PC-3 (cell line): Measurements from ENCODE around the gene USP1. TPM values are rescaled to one million over a fixed set of nuclear protein-coding genes. Genes with fewer than 3 reads are reported as not detected.

Experiments
- ATAC-seq: fragments of 200-7000 bp; cut with Tn5 transposase; 2 replicates; pipeline ENCODE4 v1.9.1; 2020; ENCODE audit warnings: mild to moderate bottlenecking, moderate library complexity
- BruUV-seq: library from RNA; stranded (reverse); fragments of 400-500 nt; replicated peaks from 2 replicates; lab custom pipeline; 2021; lab: Mats Ljungman, UMichigan
- CTCF ChIA-PET: fragments of 300-600 bp; sonication (Branson Sonifier 250); formaldehyde crosslinking; loops from one replicate; lab custom pipeline; 2022; ENCODE audit warnings: antibody characterized with exemption; lab: Charles Lee
- POLR2A ChIA-PET: fragments of 300-600 bp; sonication (Branson Sonifier 250); formaldehyde crosslinking; loops from one replicate; lab custom pipeline; 2022; ENCODE audit warnings: antibody characterized with exemption; ENCODE audit not compliant: unreplicated experiment; lab: Charles Lee
- DNase-seq: peaks from one replicate; pipeline ENCODE4 v3.0.0-alpha.2; 2015
- H2AFZ ChIP-seq: fragments of 300-600 bp; sonication (generic); 2 replicates; pipeline ENCODE4 v1.6.0; 2016; ENCODE audit warnings: antibody characterized with exemption, low read length
- H3F3A ChIP-seq: fragments of 300-600 bp; sonication (generic); one replicate; pipeline ENCODE4 v1.6.0; 2017; ENCODE audit warnings: antibody characterized with exemption, low read length, control low read depth, mild to moderate bottlenecking; ENCODE audit not compliant: unreplicated experiment
- H3K27ac ChIP-seq: fragments of 300-600 bp; sonication (generic); 2 replicates; pipeline ENCODE4 v1.5.1; 2016; ENCODE audit warnings: mild to moderate bottlenecking, low read length
- H3K27me3 ChIP-seq: fragments of 300-600 bp; sonication (generic); 2 replicates; pipeline ENCODE4 v1.6.1; 2016; ENCODE audit warnings: low read length, mixed read lengths
- H3K36me3 ChIP-seq: fragments of 300-600 bp; sonication (generic); 2 replicates; pipeline ENCODE4 v1.6.1; 2016; ENCODE audit warnings: low read depth, mixed run types, low read length, mixed read lengths
- H3K4me1 ChIP-seq: fragments of 300-600 bp; sonication (generic); 2 replicates; pipeline ENCODE4 v1.5.1; 2016; ENCODE audit warnings: low read length; ENCODE audit not compliant: insufficient read depth
- H3K4me2 ChIP-seq: fragments of 300-600 bp; sonication (generic); 2 replicates; pipeline ENCODE4 v1.6.0; 2016; ENCODE audit warnings: low read length
- H3K4me3 ChIP-seq: fragments of 300-600 bp; sonication (generic); 2 replicates; pipeline ENCODE4 v1.5.1; 2016; ENCODE audit warnings: mild to moderate bottlenecking, low read length, mixed read lengths
- H3K79me2 ChIP-seq: fragments of 300-600 bp; sonication (generic); 2 replicates; pipeline ENCODE4 v1.6.1; 2017; ENCODE audit warnings: low read length, mixed read lengths
- H3K9ac ChIP-seq: fragments of 300-600 bp; sonication (generic); 2 replicates; pipeline ENCODE4 v1.6.0; 2016; ENCODE audit warnings: mild to moderate bottlenecking, low read length
- H3K9me2 ChIP-seq: fragments of 300-600 bp; sonication (generic); replicated peaks from 2 replicates; pipeline ENCODE4 v1.6.1; 2016; ENCODE audit warnings: mixed run types, low read length, mixed read lengths
- H3K9me3 ChIP-seq: fragments of 300-600 bp; sonication (generic); 2 replicates; pipeline ENCODE4 v1.6.1; 2016; ENCODE audit warnings: low read length, mixed read lengths
- H4K20me1 ChIP-seq: fragments of 300-600 bp; sonication (generic); 2 replicates; pipeline ENCODE4 v1.6.1; 2016; ENCODE audit warnings: low read length, mixed read lengths
- EZH2 ChIP-seq: fragments of 300-600 bp; sonication (generic); IDR thresholded peaks from one replicate; pipeline ENCODE4 v1.6.1; 2017; ENCODE audit warnings: antibody characterized with exemption, mild to moderate bottlenecking, low read length; ENCODE audit not compliant: unreplicated experiment
- EZH2phosphoT487 ChIP-seq: fragments of 300-600 bp; sonication (generic); IDR thresholded peaks from 2 replicates; pipeline ENCODE4 v1.6.1; 2018; ENCODE audit warnings: mild to moderate bottlenecking, antibody characterized with exemption, low read length, borderline replicate concordance
- intact Hi-C: fragments of 100-400 bp; cut with micrococcal nuclease; formaldehyde crosslinking; loops from 2 replicates; pipeline ENCODE4 v1.9.0; 2023
- total RNA-seq: library from RNA; depleted of rRNA; stranded (reverse); fragments of >200 nt; gene quantifications from 2 replicates; pipeline ENCODE4 v1.2.3, GENCODE V29; 2014
- TF ChIP-seq, protein P1 (sequence below): fragments of 300-600 bp; sonication (generic); conservative IDR thresholded peaks from 2 replicates; pipeline ENCODE4 v1.5.1; 2017; ENCODE audit warnings: antibody characterized with exemption, low read depth, mild to moderate bottlenecking, low read length

The USP1 gene
- total RNA-seq, 1 experiment from 2014 or later = 42.6 TPM

DNA sequence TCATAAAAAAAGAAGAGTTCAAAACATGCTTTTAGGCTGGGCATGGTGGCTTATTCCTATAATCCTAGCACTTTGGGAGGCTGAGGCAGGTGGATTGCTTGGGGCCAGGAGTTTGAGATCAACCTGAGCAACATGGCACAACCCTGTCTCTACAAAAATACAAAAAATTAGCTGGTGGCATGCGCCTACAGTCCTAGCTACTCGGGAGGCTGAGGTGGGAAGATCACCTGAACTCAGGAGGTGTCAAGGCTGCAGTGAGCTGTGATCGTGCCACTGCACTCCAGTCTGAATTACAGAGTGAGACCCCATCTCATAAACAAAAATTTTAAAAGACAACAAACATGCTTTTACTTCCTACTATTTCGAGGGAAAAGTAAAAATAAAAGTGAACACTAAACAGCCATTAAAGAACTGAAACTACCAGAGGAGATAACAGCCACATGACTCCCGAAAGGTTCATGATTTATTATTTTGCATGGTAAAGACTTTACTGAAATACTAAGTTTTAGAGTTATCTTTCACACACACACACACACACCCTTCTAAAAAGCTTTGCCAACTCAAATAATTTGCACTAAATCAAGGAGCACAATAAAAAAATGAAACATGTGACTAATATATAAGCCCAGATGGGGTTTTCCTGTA is 48.1 kb downstream of the USP1 start:
- Histone ChIP-seq H2AFZ (no peak overlapping the region), H3K27ac (no peak overlapping the region), H3K4me1 (no peaks in the 10 kb centered on the region), H4K20me1 (no peaks in the 10 kb centered on the region), H3K27me3 (no peaks in the 10 kb centered on the region), H3K9me3 (no peaks in the 10 kb centered on the region), H3K4me3 (no peak overlapping the region), H3K9me2 (no peaks in the 10 kb centered on the region), H3K79me2 (no peaks in the 10 kb centered on the region), H3K36me3 (peaks cover 7% of the 10 kb centered on the region; the same call in 1 of the 2 replicates), H3K9ac (no peak overlapping the region), H3F3A (no peaks in the 10 kb centered on the region), H3K4me2 (no peak overlapping the region)
- no peak for TF ChIP-seq EZH2phosphoT487
- TF ChIP-seq, protein P1, sequence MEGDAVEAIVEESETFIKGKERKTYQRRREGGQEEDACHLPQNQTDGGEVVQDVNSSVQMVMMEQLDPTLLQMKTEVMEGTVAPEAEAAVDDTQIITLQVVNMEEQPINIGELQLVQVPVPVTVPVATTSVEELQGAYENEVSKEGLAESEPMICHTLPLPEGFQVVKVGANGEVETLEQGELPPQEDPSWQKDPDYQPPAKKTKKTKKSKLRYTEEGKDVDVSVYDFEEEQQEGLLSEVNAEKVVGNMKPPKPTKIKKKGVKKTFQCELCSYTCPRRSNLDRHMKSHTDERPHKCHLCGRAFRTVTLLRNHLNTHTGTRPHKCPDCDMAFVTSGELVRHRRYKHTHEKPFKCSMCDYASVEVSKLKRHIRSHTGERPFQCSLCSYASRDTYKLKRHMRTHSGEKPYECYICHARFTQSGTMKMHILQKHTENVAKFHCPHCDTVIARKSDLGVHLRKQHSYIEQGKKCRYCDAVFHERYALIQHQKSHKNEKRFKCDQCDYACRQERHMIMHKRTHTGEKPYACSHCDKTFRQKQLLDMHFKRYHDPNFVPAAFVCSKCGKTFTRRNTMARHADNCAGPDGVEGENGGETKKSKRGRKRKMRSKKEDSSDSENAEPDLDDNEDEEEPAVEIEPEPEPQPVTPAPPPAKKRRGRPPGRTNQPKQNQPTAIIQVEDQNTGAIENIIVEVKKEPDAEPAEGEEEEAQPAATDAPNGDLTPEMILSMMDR = no peak
- no peak for TF ChIP-seq EZH2
- DNase-seq = no peak
- CTCF ChIA-PET = no interaction called here
- BruUV-seq = no TSS peak
- POLR2A ChIA-PET = no interaction called here
- no peak for ATAC-seq
- intact Hi-C loops = no loop called here

DNA sequence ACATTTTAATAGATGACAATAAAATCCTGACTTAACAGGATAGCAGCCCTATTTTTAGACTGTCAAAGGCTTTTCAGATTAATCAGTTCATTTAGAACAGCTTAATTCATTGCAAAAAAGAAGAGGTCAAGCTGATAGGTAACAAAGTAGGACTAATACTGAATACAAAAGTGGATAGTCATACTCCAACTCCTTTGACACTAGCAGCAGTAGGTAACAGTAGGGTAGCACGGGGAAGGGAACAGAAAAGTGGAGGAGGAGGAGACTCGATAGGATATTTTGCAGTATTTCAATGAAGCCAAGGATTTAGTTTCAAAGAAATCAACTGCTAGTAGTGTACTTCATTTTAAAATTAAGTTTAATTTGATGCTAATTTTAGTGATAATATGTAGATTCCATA is 51.1 kb downstream of the USP1 start:
- Histone ChIP-seq H3K36me3 (peaks cover 7% of the 10 kb centered on the region; the same call in 1 of the 2 replicates), H3K4me1 (no peaks in the 10 kb centered on the region), H4K20me1 (no peaks in the 10 kb centered on the region), H3K9me2 (no peaks in the 10 kb centered on the region), H3K9me3 (no peaks in the 10 kb centered on the region), H3K79me2 (no peaks in the 10 kb centered on the region), H2AFZ (no peak overlapping the region), H3K9ac (no peak overlapping the region), H3K27ac (no peak overlapping the region), H3K4me3 (no peak overlapping the region), H3K4me2 (no peak overlapping the region), H3F3A (no peaks in the 10 kb centered on the region), H3K27me3 (no peaks in the 10 kb centered on the region)
- ChIA-PET CTCF (no interaction called here), POLR2A (no interaction called here)
- TF ChIP-seq EZH2phosphoT487 = no peak
- TF ChIP-seq, protein P1 = no peak
- intact Hi-C loops = no loop called here
- ATAC-seq = no peak
- no TSS peak for BruUV-seq
- DNase-seq = no peak

DNA sequence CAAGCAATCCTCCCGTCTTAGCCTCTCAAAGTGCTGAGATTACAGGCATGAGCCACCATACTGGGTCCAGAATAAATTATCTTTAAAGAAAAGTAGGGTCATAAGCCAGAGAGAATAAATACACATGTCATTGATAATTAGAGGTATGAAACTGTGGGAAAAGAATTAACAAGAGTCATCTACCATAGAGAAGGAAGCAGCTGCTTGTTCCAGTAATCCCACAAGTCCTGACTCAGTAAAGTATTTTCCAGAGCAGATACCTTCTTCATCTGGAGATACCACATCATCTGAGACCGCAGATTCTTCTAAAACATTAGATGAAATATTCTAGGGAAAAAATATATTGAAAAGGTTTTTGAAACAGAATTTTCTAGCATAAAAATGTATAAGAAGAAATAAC is 55.7 kb downstream of the USP1 start:
- Histone ChIP-seq H4K20me1 (no peaks in the 10 kb centered on the region), H3K9me2 (no peaks in the 10 kb centered on the region), H3K36me3 (peaks cover 4% of the 10 kb centered on the region; the same call in 1 of the 2 replicates), H3K9ac (no peak overlapping the region), H3K27me3 (no peaks in the 10 kb centered on the region), H2AFZ (no peak overlapping the region), H3K9me3 (no peaks in the 10 kb centered on the region), H3F3A (no peaks in the 10 kb centered on the region), H3K4me1 (peaks cover 14% of the 10 kb centered on the region), H3K4me2 (no peak overlapping the region), H3K79me2 (no peaks in the 10 kb centered on the region), H3K4me3 (no peak overlapping the region), H3K27ac (no peak overlapping the region)
- TF ChIP-seq, protein P1 = no peak
- TF ChIP-seq EZH2phosphoT487 (no peak), EZH2 (no peak)
- no TSS peak for BruUV-seq
- DNase-seq = no peak
- ChIA-PET CTCF (no interaction called here), POLR2A (no interaction called here)
- ATAC-seq = no peak
- intact Hi-C loops = no loop called here
